IPS-18c (cell line): Measurements from ENCODE around the gene HOMER2.
"Not testable (repeated sequence)": the region's sequence is repeated elsewhere in the genome, so short reads cannot be mapped to it uniquely, and the experiment has no call there.

Experiments used
- H3K4me3 ChIP-seq: 2 replicates; pipeline ENCODE4 v1.7.0; 2013; ENCODE audit warnings: low read depth, mild to moderate bottlenecking, low read length, moderate library complexity; ENCODE audit not compliant: insufficient read depth
- H3K9me3 ChIP-seq: one replicate; pipeline ENCODE4 v1.6.1; 2013; ENCODE audit warnings: mild to moderate bottlenecking, low read length, moderate library complexity; ENCODE audit not compliant: control insufficient read depth, insufficient read depth

The HOMER2 gene

DNA sequence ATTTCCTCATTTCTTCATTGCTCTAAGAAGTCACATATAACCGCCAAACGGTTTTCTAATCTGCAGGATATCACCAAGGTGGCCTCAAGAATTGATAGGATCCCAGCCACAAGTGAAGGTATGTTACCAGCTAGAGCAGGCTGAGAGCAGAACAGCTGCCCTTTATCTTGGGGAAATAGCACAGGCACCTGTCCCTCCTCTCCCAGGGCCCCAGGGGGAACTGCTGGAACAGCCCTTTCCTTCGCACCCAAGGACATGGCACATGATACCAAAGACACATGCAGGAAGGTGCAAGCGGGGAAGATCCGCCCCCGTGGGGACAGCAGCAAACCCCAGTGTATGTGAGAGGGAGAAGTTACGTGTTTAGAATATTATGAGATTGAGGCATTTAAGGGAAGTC lies 35.3 kb downstream of the HOMER2 start:
- no peaks in the 10 kb centered on the region for H3K9me3 ChIP-seq
- H3K4me3 ChIP-seq, result no peak overlapping the region

DNA sequence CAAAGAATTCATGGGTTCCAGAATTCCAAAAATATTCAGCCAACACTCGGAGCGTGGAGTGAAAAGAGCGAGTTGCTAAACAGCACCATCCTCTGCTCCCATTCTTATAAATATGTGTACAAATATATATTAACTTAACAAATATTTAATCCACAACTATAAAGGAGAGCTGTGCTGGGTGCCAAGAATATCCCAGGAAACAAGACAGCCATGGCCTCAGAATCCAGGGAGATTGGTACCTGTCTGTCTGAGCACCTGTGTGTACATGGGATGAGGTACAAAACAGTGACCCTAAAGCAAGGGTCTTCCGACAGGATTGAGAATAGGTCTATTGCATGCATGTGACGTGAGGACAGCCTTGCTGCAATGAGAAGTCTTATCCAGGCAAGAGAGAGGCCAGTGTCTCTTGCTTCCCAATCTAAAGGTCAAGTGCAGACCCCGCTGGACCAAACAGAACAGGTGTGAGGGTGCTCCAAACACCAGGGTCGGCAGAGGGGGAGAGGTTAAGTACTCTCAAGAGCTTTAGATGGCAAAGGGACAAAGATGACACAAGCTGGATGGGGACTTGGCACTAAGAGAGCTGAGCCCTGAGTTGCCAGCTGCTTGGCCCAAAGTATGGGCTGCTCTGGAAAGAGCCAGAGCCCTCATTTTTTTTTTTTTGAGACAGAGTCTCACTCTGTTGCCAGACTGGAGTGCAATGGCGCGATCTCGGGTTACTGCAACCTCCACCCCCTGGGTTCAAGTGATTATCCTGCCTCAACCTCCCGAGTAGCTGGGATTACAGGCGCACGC lies 36.2 kb downstream of the HOMER2 start:
- no peaks in the 10 kb centered on the region for H3K9me3 ChIP-seq

DNA sequence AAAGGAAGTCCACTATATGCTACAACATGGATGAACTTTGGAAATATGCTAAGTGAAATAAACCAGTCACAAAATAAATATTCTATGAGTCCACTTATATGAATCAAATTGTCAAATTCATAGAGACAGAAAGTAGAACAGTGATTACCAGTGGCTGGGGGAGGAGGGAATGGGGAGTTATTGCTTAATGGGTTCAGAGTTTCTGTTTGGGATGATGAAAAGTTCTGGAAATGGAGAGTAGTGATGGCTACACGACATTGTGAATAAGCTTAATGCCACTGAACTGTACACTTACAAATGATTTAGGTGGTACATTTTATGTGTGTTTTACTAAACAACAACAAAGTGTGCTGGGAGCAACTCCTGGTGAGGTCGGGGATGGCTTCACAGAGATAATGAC lies 38.1 kb downstream of the HOMER2 start:
- Histone ChIP-seq H3K9me3 (no peaks in the 10 kb centered on the region), H3K4me3 (no peak overlapping the region)

More for the DNA sequence above, 36.2 kb downstream of the HOMER2 start:
- H3K4me3 ChIP-seq, result no peak overlapping the region

DNA sequence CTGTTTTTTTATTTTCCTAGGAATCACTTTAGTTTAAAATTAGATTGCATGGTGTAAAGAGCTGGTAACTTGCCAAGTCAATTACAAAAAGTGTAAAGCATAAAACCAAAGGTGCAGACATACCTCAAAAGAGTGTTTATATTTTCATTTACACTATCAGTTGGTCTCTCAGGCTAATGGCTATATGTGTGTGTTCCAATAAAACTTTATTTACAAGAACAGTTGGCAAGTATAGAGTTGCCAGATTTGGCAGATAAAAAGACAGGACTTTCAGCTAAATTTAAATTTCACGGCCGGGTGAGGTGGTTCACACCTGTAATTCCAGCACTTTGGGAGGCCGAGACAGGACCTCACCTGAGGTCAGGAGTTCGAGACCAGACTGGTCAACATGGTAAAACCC lies 41.1 kb downstream of the HOMER2 start:
- no peaks in the 10 kb centered on the region for H3K9me3 ChIP-seq
- no peak overlapping the region for H3K4me3 ChIP-seq

DNA sequence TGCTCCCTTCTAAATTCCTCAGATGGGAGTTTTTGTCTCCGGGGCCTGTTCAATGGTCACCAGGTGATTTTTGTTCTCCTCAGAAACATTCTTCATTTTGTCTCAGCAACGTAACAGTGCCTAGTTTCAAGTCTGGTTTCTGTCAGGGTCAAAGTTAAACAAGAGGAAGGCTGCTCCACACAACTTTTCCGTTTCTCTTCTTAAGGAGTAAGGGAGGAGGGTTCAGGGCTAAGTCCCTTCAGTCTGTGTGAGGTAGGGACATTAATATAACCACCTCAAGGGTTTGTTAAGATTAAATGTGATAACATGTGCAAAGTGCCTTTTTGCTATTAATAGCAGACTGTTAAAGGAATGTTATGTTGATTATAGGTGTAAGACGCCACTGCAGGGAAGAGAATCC lies 41.8 kb downstream of the HOMER2 start:
- no peaks in the 10 kb centered on the region for H3K9me3 ChIP-seq
- H3K4me3 ChIP-seq, result no peak overlapping the region

DNA sequence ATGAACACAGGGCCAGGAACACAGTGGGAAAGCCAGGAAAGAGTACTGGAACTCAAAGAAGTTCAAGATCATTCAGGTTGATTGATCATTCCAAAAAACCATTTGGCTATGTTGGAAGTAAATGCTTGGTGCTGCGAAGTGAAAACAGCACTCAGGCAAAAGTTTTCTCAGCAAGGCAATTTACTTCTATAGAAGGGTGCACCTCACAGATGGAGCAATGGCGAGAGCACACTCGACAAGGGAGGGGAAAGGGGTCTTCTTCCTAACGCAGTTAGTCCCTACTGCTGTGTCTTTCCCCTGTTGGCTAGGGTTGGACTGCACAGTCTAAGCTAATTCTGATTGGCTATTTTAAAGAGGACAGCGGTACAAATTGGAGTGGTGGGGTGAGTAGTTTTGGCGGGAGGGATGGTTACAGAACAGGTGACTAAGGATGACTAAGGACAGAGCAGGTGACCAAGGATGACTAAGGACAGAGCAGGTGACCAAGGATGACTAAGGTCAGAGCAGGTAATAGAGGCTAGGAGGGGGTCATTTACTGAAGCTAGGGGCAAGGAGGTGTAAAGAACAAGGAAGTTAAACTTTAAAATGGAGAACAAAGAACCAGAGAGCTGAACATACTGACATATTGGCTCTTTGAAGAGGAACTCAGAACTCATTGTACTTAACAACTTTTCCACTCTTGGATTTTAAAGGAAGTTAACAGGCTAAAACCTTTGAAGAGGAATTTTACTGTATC lies 43.3 kb downstream of the HOMER2 start:
- Histone ChIP-seq H3K9me3 (no peaks in the 10 kb centered on the region), H3K4me3 (no peak overlapping the region)

DNA sequence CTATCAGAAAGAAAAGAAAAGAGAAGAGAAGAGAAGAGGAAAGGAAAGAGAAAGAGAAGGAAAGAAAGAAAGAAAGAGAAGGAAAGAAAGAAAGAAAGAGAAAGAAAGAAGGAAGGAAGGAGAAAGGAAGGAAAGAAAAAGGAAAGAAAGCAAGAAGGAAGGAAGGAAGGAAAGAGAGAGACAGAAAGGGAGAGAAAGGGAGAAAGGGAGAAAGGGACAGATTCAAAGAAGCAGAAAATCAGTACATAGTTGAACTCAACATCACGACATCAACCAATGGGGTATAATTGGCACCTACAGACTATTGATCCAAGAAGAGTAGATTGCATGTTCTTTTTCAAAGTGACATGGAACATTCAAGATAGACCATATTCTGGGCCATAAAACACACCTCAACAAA lies 45.2 kb downstream of the HOMER2 start:
- no peaks in the 10 kb centered on the region for H3K9me3 ChIP-seq
- H3K4me3 ChIP-seq, result no peak overlapping the region

DNA sequence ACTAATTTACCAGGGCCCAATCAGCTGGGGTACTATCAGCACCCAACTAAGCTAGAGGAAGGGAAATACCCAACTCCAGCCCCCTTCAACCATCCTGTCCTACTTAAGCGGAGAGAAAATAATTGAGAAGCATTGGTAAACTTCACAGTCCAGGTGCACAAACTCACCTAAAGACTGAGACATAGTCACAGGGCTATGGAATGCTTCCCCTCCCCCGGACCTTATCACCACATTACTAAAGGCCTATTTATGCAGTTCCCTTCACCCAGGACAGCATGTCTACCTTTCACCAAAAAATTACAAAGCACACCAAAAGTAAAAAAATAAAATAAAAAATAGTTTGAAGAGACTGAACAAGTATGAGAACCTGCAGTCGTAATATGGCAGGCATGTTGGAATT lies 47.9 kb downstream of the HOMER2 start:
- no peaks in the 10 kb centered on the region for H3K9me3 ChIP-seq
- no peak overlapping the region for H3K4me3 ChIP-seq

DNA sequence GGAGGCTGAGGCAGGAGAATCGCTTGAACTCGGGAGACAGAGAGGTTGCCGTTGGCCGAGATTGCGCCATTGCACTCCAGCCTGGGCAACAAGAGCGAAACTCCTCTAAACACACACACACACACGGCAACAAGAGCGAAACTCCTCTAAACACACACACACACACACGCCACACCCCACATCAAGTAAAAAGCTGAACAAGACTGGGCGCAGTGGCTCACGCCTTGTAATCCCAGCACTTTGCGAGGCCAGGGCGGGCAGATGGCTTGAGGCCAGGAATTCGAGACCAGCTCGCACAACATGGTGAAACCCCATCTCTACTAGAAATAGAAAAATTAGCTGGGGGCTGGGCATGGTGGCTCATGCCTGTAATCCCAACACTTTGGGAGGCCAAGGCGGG lies 49.0 kb downstream of the HOMER2 start:
- no peaks in the 10 kb centered on the region for H3K9me3 ChIP-seq
- H3K4me3 ChIP-seq, result no peak overlapping the region

DNA sequence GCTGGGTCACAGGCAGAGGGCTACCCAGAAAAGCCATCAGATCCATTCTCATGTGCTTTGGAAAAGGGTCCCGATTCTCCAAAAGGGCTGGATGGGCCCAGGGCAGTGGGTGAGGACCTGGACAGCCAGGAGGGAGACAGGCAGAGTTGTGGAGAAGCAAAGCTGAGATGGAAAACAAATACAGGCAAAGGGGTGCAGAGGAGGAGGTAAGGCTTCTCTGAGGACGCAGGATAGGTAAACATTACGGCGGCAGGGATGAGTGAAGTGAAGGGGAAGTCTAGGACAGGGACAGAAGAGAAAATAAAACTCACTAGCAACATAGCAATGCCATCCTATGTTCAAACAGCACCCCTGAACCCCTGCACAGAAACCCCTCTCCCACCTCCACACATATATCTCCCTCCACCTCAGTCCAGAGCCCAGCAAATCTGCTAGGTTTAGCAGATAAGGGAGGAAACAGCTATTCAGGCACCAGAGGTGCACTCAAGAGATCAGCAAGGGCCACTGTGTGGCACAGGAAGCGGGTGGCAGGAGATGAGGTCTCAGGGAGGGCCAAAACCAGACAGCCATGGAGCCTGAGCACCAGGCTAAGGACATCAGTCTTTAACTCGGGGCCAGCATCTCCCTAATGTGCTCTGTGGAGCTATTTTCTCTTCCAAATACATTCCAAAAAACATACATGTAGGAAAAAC lies 51.3 kb downstream of the HOMER2 start:
- Histone ChIP-seq H3K4me3 (no peak overlapping the region), H3K9me3 (no peaks in the 10 kb centered on the region)

DNA sequence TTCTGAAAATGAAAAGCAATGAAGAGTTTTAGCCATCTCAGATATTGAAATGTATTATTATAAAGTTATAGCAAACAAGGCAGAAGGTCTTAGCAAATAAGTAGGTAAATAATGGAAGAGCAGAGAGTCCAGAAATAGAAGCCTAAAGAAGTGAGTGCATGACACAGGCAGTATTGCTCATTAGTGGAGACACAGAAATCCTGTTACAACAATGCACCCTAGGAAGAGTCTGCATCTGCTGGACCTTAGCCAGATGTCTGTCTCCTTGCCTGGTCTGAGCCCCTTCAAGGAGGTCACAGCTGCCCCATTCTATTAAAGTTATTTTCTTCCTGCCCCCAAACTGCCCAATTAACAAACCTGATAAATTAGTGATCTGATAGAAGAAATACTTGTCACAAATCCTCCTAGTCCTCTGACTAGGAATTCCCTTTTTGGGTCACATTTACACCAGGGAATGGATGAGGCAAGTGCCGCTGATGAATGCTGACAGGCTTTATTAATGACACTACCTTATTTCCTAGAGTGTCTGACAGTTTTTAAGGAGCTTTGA lies 51.9 kb downstream of the HOMER2 start:
- H3K4me3 ChIP-seq, result no peak overlapping the region
- no peaks in the 10 kb centered on the region for H3K9me3 ChIP-seq

DNA sequence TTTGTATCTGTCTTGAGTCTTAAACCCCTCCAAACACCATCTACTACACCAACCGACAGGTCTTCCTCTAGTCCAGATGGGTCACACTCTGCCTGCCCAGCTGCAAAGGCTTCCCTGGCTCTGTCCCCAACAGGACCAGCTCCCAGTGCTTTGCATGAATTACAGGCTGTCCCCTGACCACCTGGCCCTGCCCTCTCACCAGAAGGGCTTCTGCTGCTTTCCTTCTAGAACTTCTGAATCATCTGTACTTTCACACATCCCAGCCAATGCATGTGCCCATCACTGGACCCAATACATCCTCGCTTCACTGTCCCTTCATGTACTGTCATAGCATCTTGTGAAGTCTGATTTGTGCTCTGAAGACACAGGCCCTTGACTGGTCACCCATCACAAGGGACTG lies 53.6 kb downstream of the HOMER2 start:
- Histone ChIP-seq H3K9me3 (no peaks in the 10 kb centered on the region), H3K4me3 (no peak overlapping the region)

DNA sequence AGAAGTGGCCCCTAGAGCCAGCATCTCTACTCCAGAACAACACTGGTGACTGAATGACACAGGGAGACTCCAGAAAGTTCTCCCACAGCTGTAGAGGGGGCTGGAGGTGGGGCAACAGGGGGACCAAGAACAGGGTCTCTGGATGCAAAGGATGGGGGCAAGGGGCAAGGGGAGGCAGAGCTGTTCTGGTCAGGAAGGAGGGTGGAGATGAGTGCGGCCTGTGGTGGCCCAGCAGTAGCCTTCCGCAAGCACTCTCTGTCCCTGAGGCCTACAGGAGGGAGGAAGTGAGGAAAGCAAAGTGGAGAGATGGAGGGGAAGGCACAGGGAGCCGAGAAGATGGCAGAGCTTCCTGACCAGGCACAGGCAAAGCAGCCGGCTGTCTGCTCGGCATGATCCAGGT lies 56.5 kb downstream of the HOMER2 start:
- Histone ChIP-seq H3K4me3 (no peak overlapping the region), H3K9me3 (no peaks in the 10 kb centered on the region)

DNA sequence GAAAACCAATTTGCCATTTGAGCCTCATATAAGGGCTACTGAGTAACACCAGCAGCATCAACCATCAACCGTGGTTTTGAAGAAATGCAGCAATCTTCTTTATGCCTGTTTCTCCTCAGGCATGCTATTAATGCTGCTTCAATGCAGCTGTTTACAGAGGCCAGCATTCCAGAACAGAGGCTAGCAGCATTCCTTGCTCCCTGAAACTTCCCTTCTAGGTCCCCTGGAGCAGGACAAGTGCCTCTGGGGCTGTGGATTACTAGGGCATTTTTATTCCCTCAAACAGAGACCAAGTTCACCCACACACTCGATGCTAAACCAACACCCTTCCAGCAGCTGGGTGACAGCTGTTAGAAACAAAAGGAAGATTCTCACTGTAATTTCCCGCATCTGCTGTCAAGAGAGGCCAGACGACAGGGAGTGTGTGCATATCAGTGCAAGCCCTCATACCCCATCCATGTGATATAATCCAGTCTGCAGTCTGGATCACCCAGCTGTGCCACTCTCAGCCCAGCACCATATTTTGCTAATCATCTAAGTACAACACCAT lies 57.5 kb downstream of the HOMER2 start:
- Histone ChIP-seq H3K4me3 (no peak overlapping the region), H3K9me3 (no peaks in the 10 kb centered on the region)

DNA sequence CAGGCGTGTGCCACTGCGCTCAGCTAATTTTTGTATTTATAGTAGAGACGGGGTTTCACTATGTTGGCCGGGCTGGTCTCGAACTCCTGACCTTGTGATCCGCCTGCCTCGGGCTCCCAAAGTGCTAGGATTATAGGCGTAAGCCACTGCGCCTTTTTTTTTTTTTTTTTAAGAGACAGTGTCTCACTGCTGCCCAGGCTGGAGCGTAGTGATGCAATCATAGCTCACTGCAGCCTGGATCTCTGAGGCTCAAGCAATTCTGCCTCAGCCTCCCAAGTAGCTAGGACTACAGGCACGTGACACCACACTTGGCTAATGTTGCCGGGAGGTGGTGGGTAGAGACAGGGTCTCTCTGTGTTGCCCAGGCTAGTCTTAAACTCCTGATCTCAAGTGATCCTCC lies 59.0 kb downstream of the HOMER2 start:
- not testable (repeated sequence) for H3K4me3 ChIP-seq, H3K9me3 ChIP-seq

DNA sequence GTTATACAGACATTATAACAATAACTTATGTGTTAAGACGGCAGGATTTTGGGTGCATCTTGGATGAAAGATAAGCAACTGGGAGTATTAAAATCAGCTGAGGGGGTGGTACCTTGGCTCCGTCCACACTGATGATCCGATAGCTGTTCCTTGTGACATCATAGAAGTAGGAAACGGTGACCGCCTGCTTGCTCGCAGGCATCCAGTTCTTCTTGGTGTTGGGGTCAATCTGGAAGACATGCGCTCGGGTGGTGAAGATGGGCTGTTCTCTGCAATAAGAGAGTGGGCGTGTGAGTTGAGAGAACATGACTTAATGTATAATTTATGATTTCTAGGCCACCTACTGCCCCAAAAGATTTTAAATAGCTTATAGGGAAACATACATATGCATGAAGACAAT lies 59.9 kb downstream of the HOMER2 start:
- Histone ChIP-seq H3K4me3 (no peak overlapping the region), H3K9me3 (no peaks in the 10 kb centered on the region)

DNA sequence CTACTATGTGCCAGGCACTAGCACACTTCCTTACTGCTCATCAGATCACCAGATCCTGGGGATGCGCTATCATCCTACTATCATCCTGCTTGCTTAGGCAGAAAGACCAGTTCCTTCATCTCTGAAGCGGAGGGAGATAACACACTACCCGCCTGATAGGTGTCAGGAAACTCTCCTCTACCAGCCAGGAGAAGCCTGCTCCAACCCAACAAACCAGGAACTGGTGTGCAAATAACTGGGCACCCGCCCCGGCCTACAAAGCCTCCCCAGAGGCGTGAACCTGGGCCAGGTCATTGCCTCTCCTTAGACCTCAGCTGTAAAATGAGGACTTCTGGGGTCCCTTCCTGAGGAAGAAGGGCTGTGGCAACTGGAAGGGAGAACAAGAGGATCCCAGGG lies 61.5 kb downstream of the HOMER2 start:
- H3K4me3 ChIP-seq, result no peak overlapping the region
- no peaks in the 10 kb centered on the region for H3K9me3 ChIP-seq
